ENCODE measurements around the gene DIP2C. TPM values are rescaled to one million over a fixed set of nuclear protein-coding genes. Genes with fewer than 3 reads are reported as not detected.

The DIP2C gene
- total RNA-seq, 2 donors from 2014 or later: 12.3 to 41.8 TPM

DNA sequence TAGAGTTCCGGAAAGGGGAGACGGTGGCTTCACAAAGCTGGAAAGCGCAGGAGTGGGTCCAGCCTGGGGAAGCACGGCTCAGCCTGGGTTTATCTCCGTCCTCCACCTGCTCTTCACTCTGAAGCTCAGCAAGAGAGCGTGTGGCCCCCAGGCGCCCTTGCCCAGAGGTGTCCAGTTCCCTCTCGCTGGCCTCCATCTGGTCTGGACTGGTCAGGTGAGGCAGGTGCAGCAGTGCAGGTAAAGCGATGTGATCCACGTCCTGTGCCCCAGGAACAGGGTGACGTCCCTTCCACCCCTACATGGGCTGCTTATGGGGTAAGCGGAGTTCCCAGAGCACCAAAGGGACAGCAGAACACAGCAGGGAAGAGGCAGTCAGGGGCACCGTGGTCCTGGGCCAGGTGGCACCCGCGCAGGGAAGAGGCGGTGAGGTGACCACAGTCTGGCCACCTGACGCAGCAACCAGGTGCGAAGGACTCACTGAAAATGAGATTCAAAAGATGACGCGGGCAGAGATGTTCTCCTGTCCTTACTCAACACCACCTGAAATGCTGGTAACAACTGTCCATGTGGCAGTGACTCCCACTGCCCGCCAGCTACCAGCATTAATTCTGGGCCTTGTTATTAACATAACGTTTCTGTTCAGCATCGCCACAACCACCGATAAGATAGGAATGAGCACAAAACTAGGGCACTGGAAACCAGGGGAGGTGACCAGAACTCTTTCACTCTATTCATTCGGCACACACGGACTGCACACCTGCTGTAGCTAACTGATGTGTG is 33.0 kb upstream of the DIP2C start:
- Histone ChIP-seq H3K27ac (no peak overlapping the region), H3K36me3 (no peaks in the 10 kb centered on the region), H3K4me3 (no peak overlapping the region), H3K4me1 (replicated peaks) (no peaks in the 10 kb centered on the region), H3K9me3 (no peaks in the 10 kb centered on the region), H3K27me3 (replicated peaks; ENCODE audit: insufficient read depth) (no peaks in the 10 kb centered on the region)
- intact Hi-C loops (cut with DNase I): no loop called here
- no peak for DNase-seq (ENCODE audit: low spot score)
- 90% methylated on average over 26 of the region's 26 CpGs for WGBS
- TF ChIP-seq, protein P1, sequence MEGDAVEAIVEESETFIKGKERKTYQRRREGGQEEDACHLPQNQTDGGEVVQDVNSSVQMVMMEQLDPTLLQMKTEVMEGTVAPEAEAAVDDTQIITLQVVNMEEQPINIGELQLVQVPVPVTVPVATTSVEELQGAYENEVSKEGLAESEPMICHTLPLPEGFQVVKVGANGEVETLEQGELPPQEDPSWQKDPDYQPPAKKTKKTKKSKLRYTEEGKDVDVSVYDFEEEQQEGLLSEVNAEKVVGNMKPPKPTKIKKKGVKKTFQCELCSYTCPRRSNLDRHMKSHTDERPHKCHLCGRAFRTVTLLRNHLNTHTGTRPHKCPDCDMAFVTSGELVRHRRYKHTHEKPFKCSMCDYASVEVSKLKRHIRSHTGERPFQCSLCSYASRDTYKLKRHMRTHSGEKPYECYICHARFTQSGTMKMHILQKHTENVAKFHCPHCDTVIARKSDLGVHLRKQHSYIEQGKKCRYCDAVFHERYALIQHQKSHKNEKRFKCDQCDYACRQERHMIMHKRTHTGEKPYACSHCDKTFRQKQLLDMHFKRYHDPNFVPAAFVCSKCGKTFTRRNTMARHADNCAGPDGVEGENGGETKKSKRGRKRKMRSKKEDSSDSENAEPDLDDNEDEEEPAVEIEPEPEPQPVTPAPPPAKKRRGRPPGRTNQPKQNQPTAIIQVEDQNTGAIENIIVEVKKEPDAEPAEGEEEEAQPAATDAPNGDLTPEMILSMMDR (IDR thresholded peaks at IDR 0.05): no peak
- TF ChIP-seq POLR2A (IDR thresholded peaks at IDR 0.05) (no peak), POLR2AphosphoS5 (IDR thresholded peaks at IDR 0.05) (no peak)

DNA sequence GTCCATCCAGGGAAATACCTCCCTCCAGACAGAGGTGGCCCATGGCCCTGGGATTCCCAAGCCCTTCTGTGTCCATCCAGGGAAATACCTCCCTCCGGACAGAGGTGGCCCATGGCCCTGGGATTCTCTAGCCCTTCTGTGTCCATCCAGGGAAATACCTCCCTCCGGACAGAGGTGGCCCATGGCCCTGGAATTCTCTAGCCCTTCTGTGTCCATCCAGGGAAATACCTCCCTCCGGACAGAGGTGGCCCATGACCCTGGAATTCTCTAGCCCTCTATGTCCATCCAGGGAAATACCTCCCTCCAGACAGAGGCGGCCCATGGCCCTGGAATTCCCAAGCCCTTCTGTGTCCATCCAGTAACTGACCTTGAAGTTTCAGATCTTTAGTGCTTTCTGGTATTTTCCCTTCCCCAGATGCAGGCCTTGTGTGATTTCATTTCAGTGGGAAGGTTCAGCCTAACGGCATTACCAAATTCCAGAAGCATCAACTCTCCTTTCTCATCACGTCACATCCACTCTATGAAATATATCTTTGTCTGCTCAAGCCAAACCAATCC is 28.8 kb upstream of the DIP2C start:
- Histone ChIP-seq H3K27ac (no peak overlapping the region), H3K36me3 (no peaks in the 10 kb centered on the region), H3K27me3 (replicated peaks; ENCODE audit: insufficient read depth) (no peaks in the 10 kb centered on the region), H3K4me3 (no peak overlapping the region), H3K9me3 (no peaks in the 10 kb centered on the region), H3K4me1 (replicated peaks) (no peaks in the 10 kb centered on the region)
- intact Hi-C loops (cut with DNase I): no loop called here
- TF ChIP-seq, protein P1 (IDR thresholded peaks at IDR 0.05): no peak
- TF ChIP-seq POLR2A (IDR thresholded peaks at IDR 0.05): no peak
- no peak for TF ChIP-seq POLR2AphosphoS5 (IDR thresholded peaks at IDR 0.05)
- no peak for DNase-seq (ENCODE audit: low spot score)
- 90% methylated on average over 6 of the region's 6 CpGs for WGBS

DNA sequence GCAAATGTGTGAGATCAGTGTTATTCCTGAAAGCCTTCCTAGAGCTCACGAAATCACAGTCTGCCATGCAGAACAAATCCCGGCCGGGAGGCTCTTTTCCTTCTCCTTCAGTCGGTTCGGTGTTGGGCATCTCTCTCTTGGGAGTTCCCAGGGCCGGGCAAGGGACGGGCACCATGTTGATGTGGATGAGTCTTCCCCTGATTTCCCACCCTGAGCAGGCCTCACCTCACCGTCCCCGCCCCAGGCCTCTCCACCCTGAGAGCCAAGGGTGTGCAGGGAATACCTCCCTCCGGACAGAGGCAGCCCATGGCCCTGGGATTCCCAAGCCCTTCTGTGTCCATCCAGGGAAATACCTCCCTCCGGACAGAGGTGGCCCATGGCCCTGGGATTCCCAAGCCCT is 28.0 kb upstream of the DIP2C start:
- TF ChIP-seq, protein P1 (IDR thresholded peaks at IDR 0.05): no peak
- TF ChIP-seq POLR2AphosphoS5 (IDR thresholded peaks at IDR 0.05): no peak
- no peak for TF ChIP-seq POLR2A (IDR thresholded peaks at IDR 0.05)
- no peak overlapping the region for H3K27ac ChIP-seq
- 90% methylated on average over 10 of the region's 11 CpGs for WGBS
- H3K4me1 ChIP-seq (replicated peaks): peaks cover 2% of the 10 kb centered on the region
- no peak for DNase-seq (ENCODE audit: low spot score)
- H3K9me3 ChIP-seq: no peaks in the 10 kb centered on the region
- intact Hi-C loops (cut with DNase I): no loop called here
- no peak overlapping the region for H3K4me3 ChIP-seq
- H3K36me3 ChIP-seq: no peaks in the 10 kb centered on the region
- H3K27me3 ChIP-seq (replicated peaks; ENCODE audit: insufficient read depth): no peaks in the 10 kb centered on the region

DNA sequence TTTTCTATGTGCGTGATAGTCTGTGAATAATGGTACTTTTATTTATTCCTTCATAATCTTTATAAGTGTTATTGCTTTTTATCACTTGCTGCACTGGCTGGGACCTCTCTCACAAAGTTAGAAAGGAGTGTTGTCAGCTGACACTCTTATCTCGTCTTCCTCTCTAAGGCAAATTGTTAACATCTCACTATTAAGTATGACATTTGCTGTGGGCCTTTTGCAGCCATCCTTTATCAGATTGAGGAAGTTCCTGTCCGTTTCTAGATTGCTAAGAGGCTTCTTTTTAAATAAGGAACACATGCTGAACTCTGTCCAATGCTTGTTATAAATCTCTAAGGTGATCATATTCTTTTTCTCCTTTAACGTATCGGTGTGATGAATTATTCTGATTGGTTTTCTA is 27.4 kb upstream of the DIP2C start:
- no peak for TF ChIP-seq POLR2A (IDR thresholded peaks at IDR 0.05)
- TF ChIP-seq POLR2AphosphoS5 (IDR thresholded peaks at IDR 0.05): no peak
- TF ChIP-seq, protein P1 (IDR thresholded peaks at IDR 0.05): no peak
- Histone ChIP-seq H3K27me3 (replicated peaks; ENCODE audit: insufficient read depth) (no peaks in the 10 kb centered on the region), H3K36me3 (no peaks in the 10 kb centered on the region), H3K27ac (no peak overlapping the region), H3K9me3 (no peaks in the 10 kb centered on the region), H3K4me1 (replicated peaks) (peaks cover 2% of the 10 kb centered on the region), H3K4me3 (no peak overlapping the region)
- intact Hi-C loops (cut with DNase I): no loop called here
- no peak for DNase-seq (ENCODE audit: low spot score)
- 50% methylated on average over 5 of the region's 5 CpGs for WGBS

DNA sequence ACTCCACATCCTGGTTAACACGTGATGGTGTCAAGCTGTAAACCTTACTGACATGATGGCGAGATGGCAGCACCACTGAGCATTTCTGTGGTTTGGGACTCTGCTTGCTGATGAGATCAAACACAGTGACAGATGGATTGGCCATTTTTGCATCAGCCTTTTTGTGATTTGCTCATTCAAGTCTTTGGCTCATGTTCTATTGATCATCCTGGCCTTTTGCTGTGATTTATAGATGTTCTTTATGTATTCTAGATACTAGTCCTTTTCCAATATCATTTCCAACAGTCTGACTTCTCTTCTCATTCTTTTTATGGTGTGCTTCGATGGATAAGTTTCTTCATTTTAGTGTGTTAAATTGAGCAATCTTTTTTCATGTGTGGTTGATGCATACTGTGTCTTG is 24.7 kb upstream of the DIP2C start:
- Histone ChIP-seq H3K9me3 (no peaks in the 10 kb centered on the region), H3K27me3 (replicated peaks; ENCODE audit: insufficient read depth) (no peaks in the 10 kb centered on the region), H3K4me3 (no peak overlapping the region), H3K27ac (no peak overlapping the region), H3K36me3 (no peaks in the 10 kb centered on the region), H3K4me1 (replicated peaks) (peaks cover 2% of the 10 kb centered on the region)
- WGBS: 84% methylated on average over 3 of the region's 3 CpGs
- DNase-seq (ENCODE audit: low spot score): no peak
- TF ChIP-seq, protein P1 (IDR thresholded peaks at IDR 0.05): no peak
- TF ChIP-seq POLR2AphosphoS5 (IDR thresholded peaks at IDR 0.05) (no peak), POLR2A (IDR thresholded peaks at IDR 0.05) (no peak)
- intact Hi-C loops (cut with DNase I): no loop called here

All from prostate gland (tissue), 2 donors.